H1 (cell line): ENCODE data around the gene NT5DC1. TPM values are rescaled to one million over a fixed set of nuclear protein-coding genes. Genes with fewer than 3 reads are reported as not detected.

Experiments used
- CTCF ChIA-PET: fragments of 300-600 bp; sonication (Branson Sonifier 250); formaldehyde crosslinking; loops from one replicate; lab custom pipeline; 2021; ENCODE audit not compliant: partially characterized antibody; lab: Charles Lee
- POLR2A ChIA-PET: fragments of 300-600 bp; sonication (Branson Sonifier 250); formaldehyde crosslinking; loops from one replicate; lab custom pipeline; 2021; ENCODE audit warnings: inconsistent platforms; ENCODE audit not compliant: partially characterized antibody; lab: Charles Lee
- DNase-seq, 2 experiments: peaks; one replicate each; pipeline versions ENCODE4 v3.0.0 to v3.0.0-alpha.2; 2010 to 2022; ENCODE audit warnings: low spot score in 2 of 2, low read depth in 1 of 2, mixed read lengths in 1 of 2
- FAIRE-seq: peaks from 2 replicates; lab custom pipeline; 2011; peaks lifted over from hg19 to GRCh38; lab: Jason Lieb, UNC
- H2AFZ ChIP-seq: 2 replicates; pipeline ENCODE4 v1.8.1; 2012; ENCODE audit warnings: low read length, inconsistent platforms
- H2AK5ac ChIP-seq: 2 replicates; pipeline ENCODE4 v1.6.1; 2013; ENCODE audit warnings: low read depth, low read length
- H2BK120ac ChIP-seq: replicated peaks from 2 replicates; pipeline ENCODE3; 2013; ENCODE audit warnings: low read depth, low read length, inconsistent platforms
- H2BK12ac ChIP-seq: 2 replicates; pipeline ENCODE4 v1.6.1; 2013; ENCODE audit warnings: low read depth, low read length
- H2BK15ac ChIP-seq: 2 replicates; pipeline ENCODE4 v1.6.1; 2013; ENCODE audit warnings: low read length
- H2BK20ac ChIP-seq: 2 replicates; pipeline ENCODE4 v1.6.1; 2013; ENCODE audit warnings: low read length
- H2BK5ac ChIP-seq: 2 replicates; pipeline ENCODE4 v1.6.1; 2013; ENCODE audit warnings: low read depth, low read length
- H3K14ac ChIP-seq: 2 replicates; pipeline ENCODE4 v1.6.1; 2013; ENCODE audit warnings: inconsistent platforms; ENCODE audit not compliant: insufficient read length
- H3K18ac ChIP-seq: 2 replicates; pipeline ENCODE4 v1.6.1; 2013; ENCODE audit warnings: low read length; ENCODE audit errors: extremely low read depth
- H3K23ac ChIP-seq: 2 replicates; pipeline ENCODE4 v1.6.1; 2013; ENCODE audit warnings: inconsistent platforms; ENCODE audit not compliant: insufficient read length
- H3K23me2 ChIP-seq: 2 replicates; pipeline ENCODE4 v1.6.1; 2013; ENCODE audit warnings: low read depth, low read length
- H3K27ac ChIP-seq: 2 replicates; pipeline ENCODE4 v1.6.1; 2011; ENCODE audit warnings: low read depth, low read length, inconsistent platforms
- H3K27me3 ChIP-seq, 4 experiments: replicated peaks in 1 of 4; 1 replicate in 1 of 4; 2 replicates in 3 of 4; pipeline versions ENCODE4 v1.6.1 to v1.8.1; 2011 to 2013; ENCODE audit warnings: low read length in 3 of 4, mild to moderate bottlenecking in 3 of 4, inconsistent platforms in 2 of 4, mixed read lengths in 2 of 4, moderate library complexity in 1 of 4; ENCODE audit not compliant: control insufficient read depth in 3 of 4, insufficient read depth in 3 of 4; ENCODE audit errors: extremely low read depth in 1 of 4
- H3K36me3 ChIP-seq, 4 experiments: 2 replicates each; pipeline versions ENCODE4 v1.6.1 to v1.8.1; 2011 to 2013; ENCODE audit warnings: mild to moderate bottlenecking in 4 of 4, low read length in 3 of 4, moderate library complexity in 2 of 4, control low read depth in 1 of 4, inconsistent platforms in 1 of 4; ENCODE audit not compliant: insufficient read depth in 4 of 4, control insufficient read depth in 2 of 4
- H3K4ac ChIP-seq: replicated peaks from 2 replicates; pipeline ENCODE3; 2013; ENCODE audit warnings: low read length, low read depth, mixed read lengths, inconsistent platforms; ENCODE audit not compliant: insufficient read length
- H3K4me1 ChIP-seq, 4 experiments: replicated peaks in 1 of 4; 1 replicate in 1 of 4; 2 replicates in 3 of 4; pipeline versions ENCODE4 v1.6.1 to v1.8.1; 2011 to 2013; ENCODE audit warnings: low read length in 3 of 4, inconsistent platforms in 2 of 4, mixed read lengths in 1 of 4; ENCODE audit not compliant: insufficient read depth in 4 of 4, control insufficient read depth in 3 of 4
- H3K4me2 ChIP-seq, 2 experiments: 2 replicates each; pipeline versions ENCODE4 v1.6.1 to v1.8.1; 2011 to 2013; ENCODE audit warnings: low read depth in 2 of 2, low read length in 2 of 2, control low read depth in 1 of 2, inconsistent platforms in 1 of 2, mild to moderate bottlenecking in 1 of 2; ENCODE audit not compliant: insufficient read depth in 1 of 2
- H3K4me3 ChIP-seq, 4 experiments: fragments of 200-600, 300-600 bp in 1 of 4; sonication (generic), shearing (Covaris generic), sonication (Bioruptor Twin) in 1 of 4; 2 replicates each; pipeline versions ENCODE4 v1.5.1 to v1.8.1; 2011 to 2016; ENCODE audit warnings: low read length in 4 of 4, low read depth in 3 of 4, control low read depth in 2 of 4, inconsistent platforms in 2 of 4, mild to moderate bottlenecking in 2 of 4, mixed read lengths in 1 of 4, moderate library complexity in 1 of 4; ENCODE audit not compliant: insufficient read depth in 2 of 4; ENCODE audit errors: extremely low read depth in 1 of 4
- H3K56ac ChIP-seq: replicated peaks from 2 replicates; pipeline ENCODE3; 2013; ENCODE audit warnings: low read depth, mild to moderate bottlenecking, mixed read lengths, low read length, inconsistent platforms; ENCODE audit not compliant: insufficient read length
- H3K79me1 ChIP-seq: 2 replicates; pipeline ENCODE4 v1.6.1; 2013; ENCODE audit warnings: low read depth, low read length, control low read depth
- H3K79me2 ChIP-seq, 2 experiments: 2 replicates each; pipeline versions ENCODE4 v1.6.1 to v1.8.1; 2012 to 2013; ENCODE audit warnings: low read length in 2 of 2, mild to moderate bottlenecking in 2 of 2, inconsistent platforms in 1 of 2; ENCODE audit not compliant: insufficient read depth in 2 of 2, control insufficient read depth in 1 of 2
- H3K9ac ChIP-seq, 4 experiments: replicated peaks in 1 of 4; 1 replicate in 1 of 4; 2 replicates in 3 of 4; pipeline versions ENCODE4 v1.6.1 to v1.8.1; 2011 to 2013; ENCODE audit warnings: low read depth in 3 of 4, low read length in 3 of 4, control low read depth in 2 of 4, mild to moderate bottlenecking in 2 of 4, moderate library complexity in 2 of 4, inconsistent platforms in 1 of 4; ENCODE audit errors: extremely low read depth in 1 of 4
- H3K9me3 ChIP-seq, 2 experiments: 2 replicates each; pipeline versions ENCODE4 v1.6.1 to v1.8.1; 2012 to 2013; ENCODE audit warnings: mild to moderate bottlenecking in 2 of 2, moderate library complexity in 2 of 2, control low read depth in 1 of 2, inconsistent platforms in 1 of 2, low read depth in 1 of 2, low read length in 1 of 2, mixed read lengths in 1 of 2; ENCODE audit not compliant: insufficient read depth in 2 of 2
- H4K20me1 ChIP-seq, 2 experiments: replicated peaks in 1 of 2; 2 replicates each; pipeline versions ENCODE3 to v1.8.1; 2011 to 2013; ENCODE audit warnings: inconsistent platforms in 2 of 2, low read length in 2 of 2, mild to moderate bottlenecking in 1 of 2; ENCODE audit not compliant: insufficient read depth in 2 of 2, control insufficient read depth in 1 of 2
- H4K5ac ChIP-seq: 2 replicates; pipeline ENCODE4 v1.6.1; 2013; ENCODE audit warnings: low read length, low read depth, mixed read lengths, inconsistent platforms; ENCODE audit not compliant: insufficient read length
- H4K8ac ChIP-seq: 2 replicates; pipeline ENCODE4 v1.8.0; 2013; ENCODE audit warnings: mild to moderate bottlenecking, moderate library complexity, low read length, inconsistent platforms; ENCODE audit not compliant: insufficient read depth; ENCODE audit errors: extremely low read depth
- H4K91ac ChIP-seq: replicated peaks from 2 replicates; pipeline ENCODE3; 2013; ENCODE audit warnings: low read length, mixed read lengths, inconsistent platforms; ENCODE audit not compliant: insufficient read length
- ATF2 ChIP-seq: IDR thresholded peaks from 2 replicates; pipeline ENCODE4 v1.6.1; 2012; ENCODE audit warnings: low read length, inconsistent platforms
- BACH1 ChIP-seq: IDR thresholded peaks from 2 replicates; pipeline ENCODE4 v1.6.1; 2012; ENCODE audit warnings: low read length, improper control_type of control experiment
- CBX5 ChIP-seq: fragments of 300-800, 300-1000 bp; sonication (generic); IDR thresholded peaks from 2 replicates; pipeline ENCODE4 v1.7.1; 2016; ENCODE audit warnings: antibody characterized with exemption, low read length, low read depth
- CBX8 ChIP-seq: fragments of 300-800, 300-1000 bp; sonication (generic); IDR thresholded peaks from 2 replicates; pipeline ENCODE4 v1.7.1; 2016; ENCODE audit warnings: low read depth, low read length, borderline replicate concordance
- CHD1 ChIP-seq: IDR thresholded peaks from 2 replicates; pipeline ENCODE4 v1.6.1; 2012; ENCODE audit warnings: low read depth, low read length, improper control_type of control experiment
- EZH2 ChIP-seq: fragments of 200-600 bp; sonication (generic); IDR thresholded peaks from 2 replicates; pipeline ENCODE4 v1.7.1; 2012; ENCODE audit warnings: low read depth, mild to moderate bottlenecking, moderate library complexity, low read length, inconsistent platforms; ENCODE audit not compliant: severe bottlenecking
- RNF2 ChIP-seq: fragments of 200-900, 300-1000 bp; sonication (generic); IDR thresholded peaks from 2 replicates; pipeline ENCODE4 v1.7.1; 2016; ENCODE audit warnings: borderline replicate concordance, low read depth, mild to moderate bottlenecking, antibody characterized with exemption, low read length; ENCODE audit not compliant: poor library complexity, severe bottlenecking; ENCODE audit errors: missing control alignments
- SIRT6 ChIP-seq: IDR thresholded peaks from one replicate; pipeline ENCODE4 v1.7.1; 2012; ENCODE audit warnings: low read length, inconsistent platforms
- SP2 ChIP-seq: IDR thresholded peaks from 2 replicates; pipeline ENCODE4 v1.6.1; 2012; ENCODE audit warnings: mild to moderate bottlenecking, low read length, inconsistent platforms
- SRF ChIP-seq: IDR thresholded peaks from 2 replicates; pipeline ENCODE4 v1.6.1; 2011; ENCODE audit warnings: mild to moderate bottlenecking, low read depth, low read length, moderate library complexity
- TAF7 ChIP-seq: optimal IDR thresholded peaks from 2 replicates; pipeline ENCODE3; 2011; ENCODE audit warnings: low read depth, mild to moderate bottlenecking, inconsistent platforms, low read length, moderate library complexity, borderline replicate concordance
- TCF12 ChIP-seq: IDR thresholded peaks from 2 replicates; pipeline ENCODE4 v1.6.1; 2011; ENCODE audit warnings: low read depth, mild to moderate bottlenecking, low read length
- ZNF274 ChIP-seq: IDR thresholded peaks from 2 replicates; pipeline ENCODE4 v1.7.0; 2012; ENCODE audit warnings: low read length, borderline replicate concordance; ENCODE audit errors: extremely low read depth
- WGBS, 2 experiments: shearing (Covaris generic) in 1 of 2; methylation state at CpG; one replicate each; pipeline versions ENCODE4 v1.1.6 to v1.1.7; 2013 to 2015; ENCODE audit warnings: low lambda C conversion rate in 2 of 2, mixed read lengths in 2 of 2, inconsistent platforms in 1 of 2, low coverage in 1 of 2, missing lambda C conversion rate in 1 of 2; ENCODE audit not compliant: insufficient replicate concordance in 2 of 2, insufficient coverage in 1 of 2, insufficient read length in 1 of 2; ENCODE audit errors: extremely low coverage in 1 of 2, missing lambda C conversion rate in 1 of 2; 5-methylcytosine and 5-hydroxymethylcytosine counted together
- polyA plus RNA-seq, 7 experiments: library from polyadenylated mRNA; depleted of rRNA in 3 of 7; stranded (reverse) in 5 of 7; unstranded in 2 of 7; fragments of >200 nt in 5 of 7; fragments of 200-250 nt in 2 of 7; gene quantifications; 1 replicate in 5 of 7; 2 replicates in 1 of 7; 4 replicates in 1 of 7; pipeline versions ENCODE4 v1.2.1 to v1.2.3, GENCODE V29; 2011 to 2013; ENCODE audit warnings: missing spikeins in 2 of 7, mixed read lengths in 2 of 7
- total RNA-seq: library from RNA; stranded (reverse); fragmentation: NEBNext Ultra II Directional; extraction: Animal tissue kit (Norgen Biotek cat#: 25700); gene quantifications from 2 replicates; pipeline ENCODE4 v1.2.1, GENCODE V29; 2021

NT5DC1 gene
- total and polyA plus RNA-seq, 2 of the 8 experiments (the other 6 are each of a cell fraction or from before 2014, with no cell fraction given) = 25.3 to 72.7 TPM

GRCh38 chr6:116239856-116240255 is 139.2 kb downstream of the NT5DC1 start:
- Histone ChIP-seq H3K9me3 (no peaks in the 10 kb centered on the region), H3K4me2 (no peak overlapping the region), H4K20me1 (no peaks in the 10 kb centered on the region), H2AFZ (no peak overlapping the region), H3K56ac (no peak overlapping the region), H3K14ac (no peak overlapping the region), H3K9ac (no peak overlapping the region), H3K79me2 (no peaks in the 10 kb centered on the region), H2BK5ac (no peak overlapping the region), H3K36me3 (peaks cover 0 to 29% (median 15%) of the 10 kb centered on the region in 4 experiments; a peak in 4 of 8 replicates), H3K27ac (no peak overlapping the region), H3K23me2 (no peaks in the 10 kb centered on the region), H4K8ac (no peak overlapping the region), H3K4ac (no peak overlapping the region), H3K23ac (no peak overlapping the region), H3K18ac (no peak overlapping the region), H3K79me1 (no peaks in the 10 kb centered on the region), H2BK12ac (no peak overlapping the region), H4K91ac (no peak overlapping the region), H2BK15ac (no peak overlapping the region), H2BK120ac (no peak overlapping the region), H3K4me1 (no peaks in the 10 kb centered on the region), H2BK20ac (no peak overlapping the region), H3K27me3 (no peaks in the 10 kb centered on the region), H4K5ac (no peak overlapping the region), H2AK5ac (no peak overlapping the region), H3K4me3 (no peak overlapping the region)
- ChIA-PET CTCF (interaction anchor here (1.2 kb wide), 1 partner anchor 28 kb away, joined by 3 read pairs; no protein-coding TSS in a partner anchor), POLR2A (no interaction called here)
- no peak for FAIRE-seq
- DNase-seq = no peak
- 94 to 100% methylated on average over 1 of the region's 1 CpG for WGBS, 2 experiments
- TF ChIP-seq TCF12 (no peak), TAF7 (no peak), CHD1 (no peak), SP2 (no peak), SRF (no peak), BACH1 (no peak), CBX5 (no peak), ATF2 (no peak), SIRT6 (no peak), ZNF274 (no peak), RNF2 (no peak), EZH2 (no peak), CBX8 (no peak)
